GM13977 (cell line): Measurements from ENCODE around the gene MRPS23.

Experiments used
- DNase-seq: peaks from one replicate; pipeline ENCODE4 v3.0.0; 2012; ENCODE audit warnings: low spot score
- in situ Hi-C: fragments of 300-500 bp; cut with MboI; formaldehyde crosslinking; loops from one replicate; pipeline ENCODE4 v1.12.0; 2022; ENCODE audit warnings: low sequenced_read_pairs, low pct_unique_long_range_greater_than_20kb, mixed read lengths, inconsistent platforms; ENCODE audit not compliant: unreplicated experiment
- TF ChIP-seq, protein P1 (sequence below): IDR thresholded peaks from 2 replicates; pipeline ENCODE4 v1.5.1; 2012; ENCODE audit warnings: mild to moderate bottlenecking, control low read depth; ENCODE audit not compliant: insufficient read depth; ENCODE audit errors: extremely low read depth, missing control alignments

The MRPS23 gene

DNA sequence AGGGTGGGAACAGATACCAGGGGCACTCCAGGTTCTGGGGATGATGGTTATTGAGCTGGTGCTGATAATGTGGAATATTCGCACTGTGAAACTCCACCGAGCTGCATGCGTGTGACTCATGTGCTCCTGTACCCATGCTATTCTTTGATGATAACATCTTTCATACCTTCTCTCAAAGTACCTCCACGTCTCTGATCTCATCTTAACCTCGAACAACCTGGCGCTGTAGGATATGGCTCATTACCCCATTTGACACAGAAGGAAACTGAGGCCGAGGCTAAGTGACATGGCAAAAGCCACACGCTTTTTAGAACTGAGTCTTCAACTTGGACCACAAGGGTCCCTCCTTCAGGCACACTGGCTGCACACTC, 30.2 kb upstream of the MRPS23 start:
- in situ Hi-C loops: no loop called here
- TF ChIP-seq, protein P1, sequence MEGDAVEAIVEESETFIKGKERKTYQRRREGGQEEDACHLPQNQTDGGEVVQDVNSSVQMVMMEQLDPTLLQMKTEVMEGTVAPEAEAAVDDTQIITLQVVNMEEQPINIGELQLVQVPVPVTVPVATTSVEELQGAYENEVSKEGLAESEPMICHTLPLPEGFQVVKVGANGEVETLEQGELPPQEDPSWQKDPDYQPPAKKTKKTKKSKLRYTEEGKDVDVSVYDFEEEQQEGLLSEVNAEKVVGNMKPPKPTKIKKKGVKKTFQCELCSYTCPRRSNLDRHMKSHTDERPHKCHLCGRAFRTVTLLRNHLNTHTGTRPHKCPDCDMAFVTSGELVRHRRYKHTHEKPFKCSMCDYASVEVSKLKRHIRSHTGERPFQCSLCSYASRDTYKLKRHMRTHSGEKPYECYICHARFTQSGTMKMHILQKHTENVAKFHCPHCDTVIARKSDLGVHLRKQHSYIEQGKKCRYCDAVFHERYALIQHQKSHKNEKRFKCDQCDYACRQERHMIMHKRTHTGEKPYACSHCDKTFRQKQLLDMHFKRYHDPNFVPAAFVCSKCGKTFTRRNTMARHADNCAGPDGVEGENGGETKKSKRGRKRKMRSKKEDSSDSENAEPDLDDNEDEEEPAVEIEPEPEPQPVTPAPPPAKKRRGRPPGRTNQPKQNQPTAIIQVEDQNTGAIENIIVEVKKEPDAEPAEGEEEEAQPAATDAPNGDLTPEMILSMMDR: no peak
- DNase-seq: no peak

DNA sequence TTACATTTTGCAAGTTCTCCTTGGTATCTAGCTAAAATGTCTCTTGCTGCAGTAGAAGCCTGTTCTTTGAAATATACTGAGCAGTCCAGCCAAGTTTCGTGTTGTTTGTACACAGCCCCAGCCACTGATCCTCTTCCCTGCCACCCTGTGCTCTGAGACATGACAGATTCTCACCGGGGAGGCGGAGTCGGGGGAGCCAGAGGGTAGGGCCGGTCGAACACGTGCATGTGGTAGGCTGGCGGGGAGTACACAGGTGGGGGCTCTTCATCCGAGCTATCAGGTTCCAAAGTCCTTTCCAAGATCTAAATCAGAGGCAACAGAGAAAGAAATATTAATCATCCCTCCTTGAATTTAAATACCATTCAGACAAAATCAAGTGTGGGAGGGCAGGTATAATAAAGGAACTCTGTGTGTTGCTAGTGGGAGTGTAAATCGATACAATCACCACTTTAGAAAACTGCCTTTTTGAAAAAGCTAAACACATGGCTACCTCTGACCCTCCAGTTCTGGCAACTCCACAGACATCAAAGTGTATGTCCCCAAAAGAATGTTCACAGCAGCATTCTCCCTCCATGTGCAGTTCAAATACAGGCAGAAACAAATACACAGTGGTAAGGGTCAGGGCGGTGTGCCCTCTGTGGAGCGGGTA, 29.7 kb upstream of the MRPS23 start:
- DNase-seq: no peak
- TF ChIP-seq, protein P1: no peak
- in situ Hi-C loops: no loop called here

DNA sequence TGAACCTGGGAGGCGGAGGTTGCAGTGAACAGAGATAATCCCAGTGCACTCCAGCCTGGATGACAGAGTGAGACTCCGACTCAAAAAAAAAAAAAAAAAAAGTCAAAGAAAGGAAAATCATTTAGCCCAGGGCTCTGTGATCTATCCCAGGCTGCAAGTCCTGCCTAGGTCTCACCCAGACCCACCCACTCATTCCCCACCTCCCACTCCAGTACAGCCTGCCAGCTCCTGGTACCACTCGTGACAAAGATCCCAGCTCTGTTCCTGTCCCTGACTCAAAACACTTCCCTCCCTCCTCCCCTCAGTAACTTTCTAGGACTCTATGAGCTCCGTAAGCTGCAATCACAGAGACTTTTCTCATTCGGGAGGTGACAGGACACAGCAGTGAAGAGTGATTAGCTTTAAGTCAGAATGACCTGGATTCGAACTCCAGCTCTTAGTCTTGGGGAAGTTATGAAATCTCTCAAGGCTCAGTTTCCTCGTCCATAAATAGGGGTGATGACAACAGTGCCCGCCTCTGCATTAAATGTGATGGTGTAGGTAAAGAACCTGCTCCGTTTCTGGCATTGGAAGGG, 28.0 kb upstream of the MRPS23 start:
- in situ Hi-C loops: no loop called here
- TF ChIP-seq, protein P1: no peak
- DNase-seq: no peak

DNA sequence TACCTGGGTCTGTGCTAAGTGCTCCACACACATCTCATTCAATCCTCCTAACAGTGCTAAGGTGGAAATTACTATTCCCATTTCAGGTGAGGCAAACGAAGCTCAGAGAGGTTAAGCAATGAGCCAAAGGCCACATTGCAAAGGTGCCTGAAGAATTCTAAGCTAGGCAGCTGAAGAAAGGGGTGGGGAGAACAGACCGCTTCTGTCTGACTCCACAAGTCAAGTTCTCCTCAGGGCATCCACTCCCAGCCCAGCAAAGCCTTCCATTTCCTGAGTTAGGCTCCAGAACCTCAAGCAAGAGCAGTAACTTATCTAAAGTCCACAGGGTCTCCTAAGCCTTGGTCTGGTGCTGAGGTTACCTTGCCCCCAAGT, 27.0 kb upstream of the MRPS23 start:
- in situ Hi-C loops: no loop called here
- DNase-seq: no peak
- TF ChIP-seq, protein P1: no peak

DNA sequence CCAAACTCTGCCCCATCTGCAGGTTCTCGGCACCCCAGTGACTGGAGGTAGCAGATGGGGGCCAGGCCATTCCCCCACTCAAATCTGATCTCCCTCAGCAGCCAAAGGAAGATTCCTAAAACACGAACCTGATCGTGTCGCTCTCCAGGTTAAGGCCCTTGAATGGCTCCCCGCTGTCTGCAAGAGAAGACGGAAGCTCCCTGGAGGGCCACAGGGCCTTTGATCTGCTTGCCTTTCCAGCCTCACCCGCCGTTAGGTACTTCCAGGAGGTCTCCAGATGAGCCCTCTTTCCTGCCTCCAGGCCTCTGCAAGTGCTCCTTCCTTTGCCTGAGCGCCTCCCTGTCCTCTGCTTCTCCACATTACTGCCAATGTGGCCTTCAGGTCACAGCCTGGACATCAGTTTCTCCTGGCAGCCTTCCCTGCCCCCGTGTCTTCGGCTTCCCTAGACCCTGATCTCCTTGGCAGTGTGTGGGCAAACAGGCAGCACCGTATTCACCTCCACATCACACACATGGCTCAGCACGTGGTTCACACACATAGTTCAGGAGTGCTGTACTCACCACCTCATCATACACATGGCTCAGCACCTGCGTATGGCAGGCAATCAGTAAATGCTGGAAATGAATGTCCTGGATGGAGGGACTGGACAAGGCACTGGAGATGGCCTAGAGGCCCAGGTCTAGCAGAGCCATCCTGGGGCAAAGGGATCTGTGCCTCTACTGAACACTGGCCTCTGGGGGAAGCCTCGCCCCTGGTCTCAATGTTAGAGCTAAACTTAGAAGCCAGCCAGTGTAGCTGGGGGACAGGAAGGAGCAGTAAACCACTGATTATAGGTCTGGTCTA, 26.4 kb upstream of the MRPS23 start:
- TF ChIP-seq, protein P1: no peak
- DNase-seq: no peak
- in situ Hi-C loops: no loop called here

DNA sequence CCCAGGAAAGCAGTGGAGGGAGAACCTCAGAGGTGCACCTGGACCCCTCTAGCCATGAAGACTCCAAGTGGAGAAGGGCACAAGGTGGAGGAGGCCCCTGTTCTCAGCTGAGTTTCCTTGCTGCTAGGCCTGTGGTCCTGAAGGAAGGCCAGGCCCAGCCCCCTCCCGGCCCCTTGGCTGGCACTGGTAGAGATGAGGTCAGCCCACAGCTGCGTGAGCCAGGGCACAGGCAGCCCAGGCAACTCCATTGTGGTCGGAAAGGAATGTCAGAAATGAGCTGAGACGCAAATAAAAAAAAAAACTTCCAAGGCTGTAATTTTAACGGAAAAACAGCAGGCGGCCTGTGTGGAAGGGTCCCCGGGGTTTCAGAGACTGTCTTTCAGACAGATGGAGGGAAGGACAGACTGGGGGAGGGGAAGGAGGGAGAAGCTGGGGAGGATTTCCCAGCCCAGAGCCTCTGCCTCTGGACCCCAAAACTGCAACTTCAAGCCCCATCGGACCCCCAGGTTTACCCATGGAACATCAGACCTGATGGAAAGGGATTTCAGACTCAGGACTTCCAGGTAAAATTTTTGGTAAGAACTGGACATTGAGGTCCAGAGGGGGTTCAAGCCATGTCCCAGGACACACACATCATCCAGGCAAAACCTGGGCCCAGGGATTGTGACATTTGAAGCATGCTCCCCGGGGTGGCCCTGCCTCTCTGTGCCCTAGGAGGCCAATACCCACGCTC, 25.6 kb upstream of the MRPS23 start:
- TF ChIP-seq, protein P1: no peak
- DNase-seq: no peak
- in situ Hi-C loops: no loop called here
